ENCODE data around the gene CRYGN.

The CRYGN gene

GRCh38 chr7:151451156-151451555 is 11.2 kb upstream of the CRYGN start:
- peaks cover 3% of the 10 kb centered on the region for H3K4me1 ChIP-seq (ENCODE audit: control insufficient read depth, insufficient read depth, low read length)
- DNase-seq (ENCODE audit: low read depth, low spot score) = no peak
- no peak overlapping the region for H3K4me3 ChIP-seq (ENCODE audit: low read length)
- no peaks in the 10 kb centered on the region for H3K36me3 ChIP-seq (ENCODE audit: control insufficient read depth, insufficient read depth, low read length)
- H3K27me3 ChIP-seq (ENCODE audit: control insufficient read depth, insufficient read depth, low read length) = no peaks in the 10 kb centered on the region
- H3K27ac ChIP-seq (ENCODE audit: low read length) = no peak overlapping the region
- no CpG with 5 or more reads among the region's 5 CpGs for WGBS (ENCODE audit: insufficient coverage, insufficient read length)
- no peaks in the 10 kb centered on the region for H3K9me3 ChIP-seq (ENCODE audit: control insufficient read depth, insufficient read depth, low read length)

- no peaks in the 10 kb centered on the region for H3K27me3 ChIP-seq (ENCODE audit: control insufficient read depth, insufficient read depth, low read length)
- H3K9me3 ChIP-seq (ENCODE audit: control insufficient read depth, insufficient read depth, low read length) = no peaks in the 10 kb centered on the region
- no peaks in the 10 kb centered on the region; the same call in 1 of the 2 replicates for H3K4me1 ChIP-seq (ENCODE audit: control insufficient read depth, insufficient read depth, low read length)
- H3K4me3 ChIP-seq (ENCODE audit: low read length) = no peak overlapping the region
- no peak overlapping the region for H3K27ac ChIP-seq (ENCODE audit: low read length)
- WGBS (ENCODE audit: insufficient coverage, insufficient read length) = no CpG with 5 or more reads among the region's 9 CpGs
- H3K36me3 ChIP-seq (ENCODE audit: control insufficient read depth, insufficient read depth, low read length) = no peaks in the 10 kb centered on the region
- no peak for DNase-seq (ENCODE audit: low read depth, low spot score)
Measured at GRCh38 chr7:151449990-151450389, 10.0 kb upstream of the CRYGN start.

- H3K27ac ChIP-seq (ENCODE audit: low read length) = no peak overlapping the region
- no peaks in the 10 kb centered on the region for H3K9me3 ChIP-seq (ENCODE audit: control insufficient read depth, insufficient read depth, low read length)
- no peaks in the 10 kb centered on the region for H3K27me3 ChIP-seq (ENCODE audit: control insufficient read depth, insufficient read depth, low read length)
- no peaks in the 10 kb centered on the region for H3K36me3 ChIP-seq (ENCODE audit: control insufficient read depth, insufficient read depth, low read length)
- DNase-seq (ENCODE audit: low read depth, low spot score) = no peak
- H3K4me1 ChIP-seq (ENCODE audit: control insufficient read depth, insufficient read depth, low read length) = no peaks in the 10 kb centered on the region; the same call in 1 of the 2 replicates
- H3K4me3 ChIP-seq (ENCODE audit: low read length) = peak overlapping the region; percentile 31; the same call in 1 of the 2 replicates
- WGBS (ENCODE audit: insufficient coverage, insufficient read length) = no CpG with 5 or more reads among the region's 61 CpGs
Measured at GRCh38 chr7:151448261-151449252, 8.6 kb upstream of the CRYGN start.

- Histone ChIP-seq H3K36me3 (ENCODE audit: control insufficient read depth, insufficient read depth, low read length) (no peaks in the 10 kb centered on the region), H3K27me3 (ENCODE audit: control insufficient read depth, insufficient read depth, low read length) (no peaks in the 10 kb centered on the region), H3K9me3 (ENCODE audit: control insufficient read depth, insufficient read depth, low read length) (no peaks in the 10 kb centered on the region), H3K4me3 (ENCODE audit: low read length) (peak overlapping the region; percentile 31; the same call in 1 of the 2 replicates), H3K27ac (ENCODE audit: low read length) (no peak overlapping the region), H3K4me1 (ENCODE audit: control insufficient read depth, insufficient read depth, low read length) (no peaks in the 10 kb centered on the region; the same call in 1 of the 2 replicates)
- no peak for DNase-seq (ENCODE audit: low read depth, low spot score)
- no CpG with 5 or more reads among the region's 26 CpGs for WGBS (ENCODE audit: insufficient coverage, insufficient read length)
Measured at GRCh38 chr7:151447901-151448260, 7.9 kb upstream of the CRYGN start.

GRCh38 chr7:151447312-151447711 is 7.4 kb upstream of the CRYGN start:
- no CpG with 5 or more reads among the region's 18 CpGs for WGBS (ENCODE audit: insufficient coverage, insufficient read length)
- no peak for DNase-seq (ENCODE audit: low read depth, low spot score)
- no peaks in the 10 kb centered on the region; the same call in 1 of the 2 replicates for H3K4me1 ChIP-seq (ENCODE audit: control insufficient read depth, insufficient read depth, low read length)
- H3K9me3 ChIP-seq (ENCODE audit: control insufficient read depth, insufficient read depth, low read length) = no peaks in the 10 kb centered on the region
- H3K27ac ChIP-seq (ENCODE audit: low read length) = no peak overlapping the region
- no peak overlapping the region for H3K4me3 ChIP-seq (ENCODE audit: low read length)
- H3K36me3 ChIP-seq (ENCODE audit: control insufficient read depth, insufficient read depth, low read length) = no peaks in the 10 kb centered on the region
- H3K27me3 ChIP-seq (ENCODE audit: control insufficient read depth, insufficient read depth, low read length) = no peaks in the 10 kb centered on the region

GRCh38 chr7:151446412-151446811 is 6.5 kb upstream of the CRYGN start:
- no peak for DNase-seq (ENCODE audit: low read depth, low spot score)
- no peaks in the 10 kb centered on the region for H3K9me3 ChIP-seq (ENCODE audit: control insufficient read depth, insufficient read depth, low read length)
- H3K27me3 ChIP-seq (ENCODE audit: control insufficient read depth, insufficient read depth, low read length) = no peaks in the 10 kb centered on the region
- H3K4me3 ChIP-seq (ENCODE audit: low read length) = no peak overlapping the region
- H3K4me1 ChIP-seq (ENCODE audit: control insufficient read depth, insufficient read depth, low read length) = no peaks in the 10 kb centered on the region; the same call in 1 of the 2 replicates
- no peaks in the 10 kb centered on the region for H3K36me3 ChIP-seq (ENCODE audit: control insufficient read depth, insufficient read depth, low read length)
- no CpG with 5 or more reads among the region's 2 CpGs for WGBS (ENCODE audit: insufficient coverage, insufficient read length)
- H3K27ac ChIP-seq (ENCODE audit: low read length) = no peak overlapping the region

- no peak overlapping the region for H3K27ac ChIP-seq (ENCODE audit: low read length)
- peaks cover 3% of the 10 kb centered on the region; the same call in 1 of the 2 replicates for H3K4me1 ChIP-seq (ENCODE audit: control insufficient read depth, insufficient read depth, low read length)
- H3K27me3 ChIP-seq (ENCODE audit: control insufficient read depth, insufficient read depth, low read length) = no peaks in the 10 kb centered on the region
- no peaks in the 10 kb centered on the region for H3K9me3 ChIP-seq (ENCODE audit: control insufficient read depth, insufficient read depth, low read length)
- no CpG with 5 or more reads among the region's 1 CpG for WGBS (ENCODE audit: insufficient coverage, insufficient read length)
- DNase-seq (ENCODE audit: low read depth, low spot score) = no peak
- H3K4me3 ChIP-seq (ENCODE audit: low read length) = no peak overlapping the region
- no peaks in the 10 kb centered on the region for H3K36me3 ChIP-seq (ENCODE audit: control insufficient read depth, insufficient read depth, low read length)
Measured at GRCh38 chr7:151444632-151445031, 4.7 kb upstream of the CRYGN start.

- no peak overlapping the region for H3K27ac ChIP-seq (ENCODE audit: low read length)
- H3K27me3 ChIP-seq (ENCODE audit: control insufficient read depth, insufficient read depth, low read length) = no peaks in the 10 kb centered on the region
- DNase-seq (ENCODE audit: low read depth, low spot score) = no peak
- H3K4me1 ChIP-seq (ENCODE audit: control insufficient read depth, insufficient read depth, low read length) = peaks cover 3% of the 10 kb centered on the region; the same call in 1 of the 2 replicates
- H3K9me3 ChIP-seq (ENCODE audit: control insufficient read depth, insufficient read depth, low read length) = no peaks in the 10 kb centered on the region
- no peaks in the 10 kb centered on the region for H3K36me3 ChIP-seq (ENCODE audit: control insufficient read depth, insufficient read depth, low read length)
- no peak overlapping the region for H3K4me3 ChIP-seq (ENCODE audit: low read length)
- no CpG with 5 or more reads among the region's 10 CpGs for WGBS (ENCODE audit: insufficient coverage, insufficient read length)
Measured at GRCh38 chr7:151442776-151443496, 3.0 kb upstream of the CRYGN start.

- Histone ChIP-seq H3K27ac (ENCODE audit: low read length) (no peak overlapping the region), H3K27me3 (ENCODE audit: control insufficient read depth, insufficient read depth, low read length) (no peaks in the 10 kb centered on the region), H3K36me3 (ENCODE audit: control insufficient read depth, insufficient read depth, low read length) (no peaks in the 10 kb centered on the region), H3K9me3 (ENCODE audit: control insufficient read depth, insufficient read depth, low read length) (no peaks in the 10 kb centered on the region), H3K4me3 (ENCODE audit: low read length) (peak overlapping the region; percentile 46; the same call in 1 of the 2 replicates), H3K4me1 (ENCODE audit: control insufficient read depth, insufficient read depth, low read length) (peaks cover 3% of the 10 kb centered on the region; the same call in 1 of the 2 replicates)
- WGBS (ENCODE audit: insufficient coverage, insufficient read length) = no CpG with 5 or more reads among the region's 10 CpGs
- no peak for DNase-seq (ENCODE audit: low read depth, low spot score)
Measured at GRCh38 chr7:151440799-151441445, 981 bp upstream of the CRYGN start.
